ENCODE measurements around the gene ANO7. TPM values are rescaled to one million over a fixed set of nuclear protein-coding genes. Genes with fewer than 3 reads are reported as not detected.

The ANO7 gene
- total RNA-seq, 2 experiments from 2014 or later = 0.14 to 0.25 TPM

DNA sequence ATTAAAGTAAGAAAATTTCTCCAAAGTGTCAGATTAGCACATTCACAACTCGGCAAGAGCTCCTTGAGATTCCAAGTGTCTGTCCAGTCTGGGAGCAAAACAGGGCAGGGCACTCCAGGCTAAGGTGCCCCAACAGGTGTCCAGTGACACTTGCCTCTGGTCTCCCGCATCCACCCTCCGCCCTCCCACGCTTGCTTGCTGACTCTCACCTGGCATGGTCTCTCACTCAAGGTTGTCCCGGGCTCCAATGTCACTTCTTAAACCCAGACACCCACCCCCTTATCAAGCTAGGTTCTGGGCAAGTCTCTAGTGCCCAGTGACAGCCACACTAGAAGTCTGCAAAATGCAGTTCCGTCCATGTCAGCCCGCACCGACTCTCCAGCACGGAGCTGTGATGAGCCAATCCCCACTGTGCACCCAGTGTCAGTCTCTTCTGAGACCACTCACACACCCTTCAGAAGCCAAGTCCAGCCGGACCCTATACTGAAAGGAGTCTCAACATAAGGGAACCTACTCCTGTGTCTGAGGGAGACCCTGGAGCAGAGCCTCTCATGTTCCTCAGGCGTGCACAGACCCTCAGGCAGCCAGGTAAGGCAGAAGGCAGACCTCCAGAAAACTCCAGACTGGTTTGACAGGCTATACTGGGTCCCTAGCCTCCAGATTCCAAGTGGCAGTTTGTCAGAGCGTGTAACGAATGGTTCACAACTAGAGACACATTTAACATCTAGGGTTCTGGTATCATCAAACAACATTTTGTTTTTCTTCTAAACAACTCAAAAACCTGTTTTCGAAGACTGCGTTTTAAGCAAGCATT, 81.4 kb downstream of the ANO7 start:
- Mint-ChIP-seq H3K27me3 (no peaks in the 10 kb centered on the region), H3K36me3 (ENCODE audit: low read depth) (peaks cover 48% of the 10 kb centered on the region), H3K27ac (no peak overlapping the region), H3K9me3 (no peaks in the 10 kb centered on the region), H3K4me1 (ENCODE audit: low read depth) (peaks cover 52% of the 10 kb centered on the region), H3K4me3 (peak overlapping the region; percentile 96)
- no peaks in the 10 kb centered on the region for H3K9me3 ChIP-seq (ENCODE audit: control insufficient read depth in 1 of 2, insufficient read depth in 1 of 2, low read length in 2 of 2)
- POLR2A ChIA-PET = interaction anchor here (1.3 kb wide), 1 partner anchor 45 kb away, joined by 4 read pairs; no protein-coding TSS in a partner anchor
- ATAC-seq (ENCODE audit: poor library complexity) = no peak
- H3K4me3 ChIP-seq (ENCODE audit: low read length) = no peak overlapping the region
- intact Hi-C loops (cut with DNase I, micrococcal nuclease) = loop anchor here in 1 of 2 experiments (5.0 kb wide), 1 partner anchor 42 kb away; no protein-coding TSS in a partner anchor
- H3K27ac ChIP-seq (ENCODE audit: low read depth in 1 of 2, low read length in 2 of 2) = no peak overlapping the region
- no peak for DNase-seq
- H3K27me3 ChIP-seq (ENCODE audit: control insufficient read depth in 1 of 2, insufficient read depth in 2 of 2, low read length in 2 of 2) = no peaks in the 10 kb centered on the region
- TF ChIP-seq CTCF (IDR thresholded peaks at IDR 0.05) = no peak
- CTCF ChIA-PET = no interaction called here
- H3K4me1 ChIP-seq (ENCODE audit: insufficient read depth, low read length) = peaks cover 36% of the 10 kb centered on the region
- H3K36me3 ChIP-seq (ENCODE audit: insufficient read depth, low read length) = peaks cover 33% of the 10 kb centered on the region

- H3K9me3 Mint-ChIP-seq = no peaks in the 10 kb centered on the region
- ChIA-PET CTCF (no interaction called here), POLR2A (interaction anchor here (2.2 kb wide), 1 partner anchor 45 kb away, joined by 14 read pairs; the partner anchor contains the start of genes HDLBP and SEPTIN2)
- TF ChIP-seq CTCF (IDR thresholded peaks at IDR 0.05) = no peak
- intact Hi-C loops (cut with DNase I, micrococcal nuclease) = loop anchor here in 1 of 2 experiments (5.0 kb wide), 1 partner anchor 42 kb away; no protein-coding TSS in a partner anchor
- Histone ChIP-seq H3K27me3 (ENCODE audit: control insufficient read depth in 1 of 2, insufficient read depth in 2 of 2, low read length in 2 of 2) (no peaks in the 10 kb centered on the region), H3K36me3 (ENCODE audit: insufficient read depth, low read length) (peaks cover 30% of the 10 kb centered on the region), H3K9me3 (ENCODE audit: control insufficient read depth in 1 of 2, insufficient read depth in 1 of 2, low read length in 2 of 2) (no peaks in the 10 kb centered on the region), H3K4me3 (ENCODE audit: low read length) (no peak overlapping the region), H3K27ac (ENCODE audit: low read depth in 1 of 2, low read length in 2 of 2) (no peak overlapping the region), H3K4me1 (ENCODE audit: insufficient read depth, low read length) (peaks cover 36% of the 10 kb centered on the region)
- H3K27ac Mint-ChIP-seq = peak overlapping the region; percentile 84
- peaks cover 56% of the 10 kb centered on the region for H3K4me1 Mint-ChIP-seq (ENCODE audit: low read depth)
- H3K4me3 Mint-ChIP-seq = peak overlapping the region; percentile 96
- H3K27me3 Mint-ChIP-seq = no peaks in the 10 kb centered on the region
- peaks cover 51% of the 10 kb centered on the region for H3K36me3 Mint-ChIP-seq (ENCODE audit: low read depth)
- no peak for DNase-seq
- no peak for ATAC-seq (ENCODE audit: poor library complexity)
These were observed 82.1 kb downstream of the ANO7 start for GRCh38 chr2:241270531-241270930.

GRCh38 chr2:241271706-241272302, 83.3 kb downstream of the ANO7 start:
- intact Hi-C loops (cut with DNase I, micrococcal nuclease) = loop anchor here (2.0 to 5.0 kb wide), 3 partner anchors 29 to 43 kb away; partner anchors contain the start of genes HDLBP (in 1 of the 2) and SEPTIN2 (in 1 of the 2)
- Mint-ChIP-seq H3K4me1 (ENCODE audit: low read depth) (peaks cover 60% of the 10 kb centered on the region), H3K27me3 (no peaks in the 10 kb centered on the region)

More at GRCh38 chr2:241271706-241272302, 83.3 kb downstream of the ANO7 start:
- no peak for TF ChIP-seq CTCF (IDR thresholded peaks at IDR 0.05)
- no peaks in the 10 kb centered on the region for H3K27me3 ChIP-seq (ENCODE audit: control insufficient read depth in 1 of 2, insufficient read depth in 2 of 2, low read length in 2 of 2)
- peaks cover 17% of the 10 kb centered on the region for H3K36me3 ChIP-seq (ENCODE audit: insufficient read depth, low read length)
- H3K27ac ChIP-seq (ENCODE audit: low read depth in 1 of 2, low read length in 2 of 2) = no peak overlapping the region
- peak; percentile 73 for ATAC-seq (ENCODE audit: poor library complexity)
- DNase-seq = peak; percentile 26 to 78 (median 51)
- peaks cover 36% of the 10 kb centered on the region for H3K4me1 ChIP-seq (ENCODE audit: insufficient read depth, low read length)
- Mint-ChIP-seq H3K27ac (peak overlapping the region; percentile 84), H3K4me3 (peak overlapping the region; percentile 96), H3K9me3 (peaks cover 6% of the 10 kb centered on the region), H3K36me3 (ENCODE audit: low read depth) (peaks cover 44% of the 10 kb centered on the region)
- ChIA-PET CTCF (no interaction called here), POLR2A (interaction anchor here (0.9 to 2.2 kb wide), 2 partner anchors 44 to 170 kb away, joined by 3 to 14 read pairs; partner anchors contain the start of genes HDLBP, MTERF4 and SEPTIN2)
- H3K4me3 ChIP-seq (ENCODE audit: low read length) = peak overlapping the region; percentile 72
- H3K9me3 ChIP-seq (ENCODE audit: control insufficient read depth in 1 of 2, insufficient read depth in 1 of 2, low read length in 2 of 2) = no peaks in the 10 kb centered on the region

All from CD4-positive, alpha-beta T cell (primary cell).